Measurements from ENCODE around the gene SUN1. TPM values are rescaled to one million over a fixed set of nuclear protein-coding genes. Genes with fewer than 3 reads are reported as not detected.

The SUN1 gene
- total RNA-seq, 1 experiment from 2014 or later = 158 TPM

GRCh38 chr7:822692-823276 is 9.5 kb upstream of the SUN1 start:
- Mint-ChIP-seq H3K9me3 (no peaks in the 10 kb centered on the region), H3K27me3 (ENCODE audit: low read depth) (no peaks in the 10 kb centered on the region), H3K4me1 (peaks cover 69% of the 10 kb centered on the region), H3K36me3 (peaks cover 13% of the 10 kb centered on the region), H3K4me3 (no peak overlapping the region), H3K27ac (peak overlapping the region; percentile 44)
- CTCF ChIA-PET = interaction anchor here (0.6 to 2.4 kb wide), 6 partner anchors 9 to 50 kb away, joined by 3 to 15 read pairs (median 5); partner anchors contain the start of gene SUN1
- POLR2A ChIA-PET = no interaction called here
- peak; percentile 82 for ATAC-seq
- DNase-seq (ENCODE audit: low spot score) = peak; percentile 63
- TF ChIP-seq SP1 (CRISPR knock-in tag; conservative IDR thresholded peaks at IDR 0.05) (no peak), ETV6 (CRISPR knock-in tag; IDR thresholded peaks at IDR 0.05) (no peak), NFATC4 (CRISPR knock-in tag; IDR thresholded peaks at IDR 0.05) (no peak), USF2 (CRISPR knock-in tag; IDR thresholded peaks at IDR 0.05) (peak; percentile 86), NR1H2 (CRISPR knock-in tag; IDR thresholded peaks at IDR 0.05) (no peak), NR2C2 (CRISPR knock-in tag; IDR thresholded peaks at IDR 0.05) (no peak), ZNF416 (CRISPR knock-in tag; IDR thresholded peaks at IDR 0.05) (no peak), STAT6 (CRISPR knock-in tag; conservative IDR thresholded peaks at IDR 0.05; ENCODE audit: low read depth) (no peak), SMAD4 (CRISPR knock-in tag; IDR thresholded peaks at IDR 0.05) (no peak), IRF1 (CRISPR knock-in tag; IDR thresholded peaks at IDR 0.05) (no peak), ARID4B (CRISPR knock-in tag; IDR thresholded peaks at IDR 0.05; ENCODE audit: borderline replicate concordance) (no peak), MAX (CRISPR knock-in tag; IDR thresholded peaks at IDR 0.05) (peak; percentile 36; the same call in 1 of the 2 replicates), CREB1 (CRISPR knock-in tag; IDR thresholded peaks at IDR 0.05) (no peak), ZSCAN18 (CRISPR knock-in tag; IDR thresholded peaks at IDR 0.05) (no peak), NR3C1 (CRISPR knock-in tag; conservative IDR thresholded peaks at IDR 0.05; ENCODE audit: low read depth) (no peak), MYBL2 (CRISPR knock-in tag; IDR thresholded peaks at IDR 0.05) (no peak), ZMAT4 (CRISPR knock-in tag; IDR thresholded peaks at IDR 0.05) (no peak), CBFB (CRISPR knock-in tag; IDR thresholded peaks at IDR 0.05; ENCODE audit: low read depth) (no peak), ZNF532 (CRISPR knock-in tag; IDR thresholded peaks at IDR 0.05; ENCODE audit: borderline replicate concordance) (no peak), HMGA2 (CRISPR knock-in tag; IDR thresholded peaks at IDR 0.05) (no peak)
